K562 (cell line): ENCODE data around the gene DTNBP1. TPM values are rescaled to one million over a fixed set of nuclear protein-coding genes. Genes with fewer than 3 reads are reported as not detected.

ENCODE experiments used
- ATAC-seq: fragments of 200-7000 bp; cut with Tn5 transposase; 3 replicates; pipeline ENCODE4 v1.9.1; 2020; ENCODE audit warnings: moderate library complexity
- BruUV-seq: library from RNA; stranded (reverse); fragments of 400-500 nt; replicated peaks from 2 replicates; lab custom pipeline; 2021; lab: Mats Ljungman, UMichigan
- CTCF ChIA-PET: fragments of 300-600 bp; formaldehyde crosslinking; extraction: SDS; loops from one replicate; lab custom pipeline; 2021; ENCODE audit warnings: low intra/inter-chr PET ratio; lab: Yijun Ruan, JAX
- POLR2A ChIA-PET: fragments of 300-600, 350-650 bp; sonication (Branson Sonifier 250); formaldehyde crosslinking; extraction: SDS; loops from one replicate; lab custom pipeline; 2021; ENCODE audit warnings: antibody characterized with exemption, inconsistent platforms; lab: Yijun Ruan, JAX
- DNase-seq, 4 experiments: peaks; one replicate each; pipeline versions ENCODE4 v3.0.0 to v3.0.0-alpha.2; 2011 to 2018; ENCODE audit warnings: low spot score in 3 of 4, mixed read lengths in 3 of 4; ENCODE audit errors: extremely low read depth in 1 of 4
- FAIRE-seq: peaks from 2 replicates; lab custom pipeline; 2011; peaks lifted over from hg19 to GRCh38; lab: Jason Lieb, UNC
- H2AFZ ChIP-seq: 2 replicates; pipeline ENCODE4 v1.6.0; 2011; ENCODE audit warnings: low read depth, low read length, control low read depth, inconsistent platforms
- H3K27ac ChIP-seq: fragments of 200-600 bp; 3 replicates; pipeline ENCODE4 v1.8.0; 2011; ENCODE audit warnings: low read depth, mild to moderate bottlenecking, control low read depth, inconsistent platforms, low read length, moderate library complexity, mixed read lengths; ENCODE audit errors: extremely low read depth
- H3K27me3 ChIP-seq, 2 experiments: fragments of 300-600 bp in 1 of 2; 2 replicates in 1 of 2; 3 replicates in 1 of 2; pipeline versions ENCODE4 v1.6.0 to v1.8.0; 2011; ENCODE audit warnings: inconsistent platforms in 2 of 2, low read length in 2 of 2, mild to moderate bottlenecking in 1 of 2, mixed read lengths in 1 of 2, moderate library complexity in 1 of 2; ENCODE audit not compliant: control insufficient read depth in 2 of 2, insufficient read depth in 2 of 2
- H3K36me3 ChIP-seq: fragments of 300-600 bp; 3 replicates; pipeline ENCODE4 v1.8.0; 2011; ENCODE audit warnings: mild to moderate bottlenecking, low read length, inconsistent platforms; ENCODE audit not compliant: control insufficient read depth, insufficient read depth
- H3K4me1 ChIP-seq, 2 experiments: fragments of 200-600 bp in 1 of 2; replicated peaks in 1 of 2; 2 replicates in 1 of 2; 3 replicates in 1 of 2; pipeline versions ENCODE4 v1.5.1 to v1.8.0; 2011; ENCODE audit warnings: inconsistent platforms in 2 of 2, low read length in 2 of 2, mild to moderate bottlenecking in 1 of 2, mixed read lengths in 1 of 2, moderate library complexity in 1 of 2; ENCODE audit not compliant: control insufficient read depth in 2 of 2, insufficient read depth in 2 of 2
- H3K4me2 ChIP-seq: 2 replicates; pipeline ENCODE4 v1.6.1; 2011; ENCODE audit warnings: low read length, control low read depth, inconsistent platforms, mixed read lengths; ENCODE audit not compliant: insufficient read depth
- H3K4me3 ChIP-seq: fragments of 200-600 bp; sonication (generic), shearing (Covaris generic); 2 replicates; pipeline ENCODE4 v1.5.1; 2016; ENCODE audit warnings: control low read depth, inconsistent platforms
- H3K79me2 ChIP-seq: fragments of 200-600 bp; 3 replicates; pipeline ENCODE4 v1.8.0; 2011; ENCODE audit warnings: low read length, inconsistent platforms; ENCODE audit not compliant: control insufficient read depth, insufficient read depth
- H3K9ac ChIP-seq, 2 experiments: 2 replicates each; pipeline versions ENCODE4 v1.6.0 to v1.6.1; 2011; ENCODE audit warnings: low read depth in 2 of 2, low read length in 2 of 2, control low read depth in 1 of 2, inconsistent platforms in 1 of 2, mild to moderate bottlenecking in 1 of 2, mixed read lengths in 1 of 2; ENCODE audit not compliant: insufficient read depth in 1 of 2
- H3K9me1 ChIP-seq: one replicate; pipeline ENCODE4 v1.6.0; 2011; ENCODE audit warnings: inconsistent platforms, mild to moderate bottlenecking, low read length, moderate library complexity; ENCODE audit not compliant: control insufficient read depth, insufficient read depth
- H3K9me3 ChIP-seq: replicated peaks from 2 replicates; pipeline ENCODE4 v1.5.1; 2011; ENCODE audit warnings: low read depth, low read length, inconsistent platforms; ENCODE audit not compliant: control insufficient read depth, insufficient read depth
- H4K20me1 ChIP-seq: replicated peaks from 2 replicates; pipeline ENCODE4 v1.6.1; 2011; ENCODE audit warnings: low read length, inconsistent platforms, mixed read lengths; ENCODE audit not compliant: control insufficient read depth, insufficient read depth
- SMAD1 ChIP-seq: fragments of 150-350 bp; IDR thresholded peaks from 2 replicates; pipeline ENCODE4 v1.6.1; 2014; ENCODE audit warnings: low read length, low read depth; ENCODE audit not compliant: partially characterized antibody
- SMARCA5 ChIP-seq: fragments of 450-650 bp; IDR thresholded peaks from 2 replicates; pipeline ENCODE4 v1.6.1; 2016
- WGBS: fragments of 100-300 bp; shearing (Covaris generic); methylation state at CpG from one replicate; pipeline ENCODE4 v1.1.6; 2016; ENCODE audit warnings: low coverage, mixed read lengths; ENCODE audit not compliant: insufficient coverage; ENCODE audit errors: missing lambda C conversion rate; 5-methylcytosine and 5-hydroxymethylcytosine counted together
- in situ Hi-C: fragments of 300-500 bp; cut with MboI; formaldehyde crosslinking; loops from 4 replicates; pipeline ENCODE4 v1.15.0; 2018; ENCODE audit warnings: inconsistent platforms, mixed read lengths
- intact Hi-C: fragments of 100-400 bp; cut with micrococcal nuclease; formaldehyde crosslinking; loops from 2 replicates; pipeline ENCODE4 v1.14.2; 2022
- polyA plus RNA-seq, 8 experiments: library from polyadenylated mRNA; depleted of rRNA in 4 of 8; stranded (reverse) in 5 of 8; unstranded in 3 of 8; fragments of >200 nt; fragmentation: Nextera tagmentation in 2 of 8; fragmentation: Illumina TruSeq in 1 of 8; extraction: Ambion mirVana in 2 of 8; extraction: Trizol in 1 of 8; gene quantifications; 2 replicates each; pipeline versions ENCODE4 v1.2.1 to v1.2.3, GENCODE V29; 2011 to 2014; ENCODE audit warnings: inconsistent platforms in 1 of 8, missing spikeins in 1 of 8
- total RNA-seq, 7 experiments: library from RNA; depleted of rRNA in 6 of 7; stranded (reverse); fragments of >200 nt in 6 of 7; fragmentation: Illumina TruSeq in 2 of 7; extraction: Trizol in 2 of 7; gene quantifications; 2 replicates each; pipeline versions ENCODE4 v1.2.1 to v1.2.3, GENCODE V29; 2011 to 2021; ENCODE audit warnings: low replicate concordance in 1 of 7
- TF ChIP-seq, protein P1 (sequence below): fragments of 450-650 bp; IDR thresholded peaks from 2 replicates; pipeline ENCODE4 v1.6.1; 2018; ENCODE audit not compliant: partially characterized antibody

Gene DTNBP1
- total and polyA plus RNA-seq, 9 of the 15 experiments (the other 6 are each of a cell fraction or from before 2014, with no cell fraction given): 16.7 to 54.5 (median 21.4) TPM

DNA sequence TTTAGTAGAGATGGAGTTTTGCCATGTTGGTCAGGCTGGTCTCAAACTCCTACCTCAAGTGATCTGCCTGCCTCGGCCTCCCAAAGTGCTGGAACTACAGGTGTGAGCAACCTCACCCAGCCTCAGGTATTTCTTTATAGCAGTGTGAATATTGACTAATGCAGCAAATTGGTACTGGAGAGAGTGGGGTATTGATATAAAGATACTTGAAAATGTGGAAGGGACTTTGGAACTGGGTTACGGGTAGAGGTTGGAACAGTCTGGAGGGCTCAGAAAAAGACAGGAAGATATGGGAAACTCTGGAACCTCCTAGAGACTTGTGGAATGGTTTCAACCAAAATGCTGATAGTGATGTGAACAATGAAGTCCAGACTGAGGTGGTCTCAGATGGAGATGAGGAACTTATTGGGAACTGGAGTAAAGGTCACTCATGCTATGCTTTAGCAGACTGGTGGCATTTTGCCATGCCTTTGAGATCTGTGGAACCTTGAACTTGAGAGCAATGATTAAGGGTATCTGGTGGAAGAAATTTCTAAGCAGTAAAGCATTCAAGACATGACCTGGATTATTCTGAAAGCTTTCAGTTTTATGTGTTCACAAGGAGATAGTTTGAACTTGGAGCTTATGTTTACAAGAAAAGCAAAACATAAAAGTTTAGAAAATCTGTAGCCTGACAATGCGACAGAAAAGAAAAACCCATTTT is 127.2 kb downstream of the DTNBP1 start:
- H3K9me3 ChIP-seq: no peaks in the 10 kb centered on the region
- no peaks in the 10 kb centered on the region for H4K20me1 ChIP-seq
- H3K9me1 ChIP-seq: no peaks in the 10 kb centered on the region
- intact Hi-C loops (no loop called here), in situ Hi-C loops (no loop called here)
- peaks cover 16% of the 10 kb centered on the region; the same call in 2 of the 3 replicates for H3K36me3 ChIP-seq
- H2AFZ ChIP-seq: no peak overlapping the region
- POLR2A ChIA-PET: interaction anchor here (0.6 to 2.4 kb wide), 6 partner anchors 9 to 187 kb away, joined by 3 to 12 read pairs (median 5); no protein-coding TSS in a partner anchor
- no peak for ATAC-seq
- TF ChIP-seq, protein P1, sequence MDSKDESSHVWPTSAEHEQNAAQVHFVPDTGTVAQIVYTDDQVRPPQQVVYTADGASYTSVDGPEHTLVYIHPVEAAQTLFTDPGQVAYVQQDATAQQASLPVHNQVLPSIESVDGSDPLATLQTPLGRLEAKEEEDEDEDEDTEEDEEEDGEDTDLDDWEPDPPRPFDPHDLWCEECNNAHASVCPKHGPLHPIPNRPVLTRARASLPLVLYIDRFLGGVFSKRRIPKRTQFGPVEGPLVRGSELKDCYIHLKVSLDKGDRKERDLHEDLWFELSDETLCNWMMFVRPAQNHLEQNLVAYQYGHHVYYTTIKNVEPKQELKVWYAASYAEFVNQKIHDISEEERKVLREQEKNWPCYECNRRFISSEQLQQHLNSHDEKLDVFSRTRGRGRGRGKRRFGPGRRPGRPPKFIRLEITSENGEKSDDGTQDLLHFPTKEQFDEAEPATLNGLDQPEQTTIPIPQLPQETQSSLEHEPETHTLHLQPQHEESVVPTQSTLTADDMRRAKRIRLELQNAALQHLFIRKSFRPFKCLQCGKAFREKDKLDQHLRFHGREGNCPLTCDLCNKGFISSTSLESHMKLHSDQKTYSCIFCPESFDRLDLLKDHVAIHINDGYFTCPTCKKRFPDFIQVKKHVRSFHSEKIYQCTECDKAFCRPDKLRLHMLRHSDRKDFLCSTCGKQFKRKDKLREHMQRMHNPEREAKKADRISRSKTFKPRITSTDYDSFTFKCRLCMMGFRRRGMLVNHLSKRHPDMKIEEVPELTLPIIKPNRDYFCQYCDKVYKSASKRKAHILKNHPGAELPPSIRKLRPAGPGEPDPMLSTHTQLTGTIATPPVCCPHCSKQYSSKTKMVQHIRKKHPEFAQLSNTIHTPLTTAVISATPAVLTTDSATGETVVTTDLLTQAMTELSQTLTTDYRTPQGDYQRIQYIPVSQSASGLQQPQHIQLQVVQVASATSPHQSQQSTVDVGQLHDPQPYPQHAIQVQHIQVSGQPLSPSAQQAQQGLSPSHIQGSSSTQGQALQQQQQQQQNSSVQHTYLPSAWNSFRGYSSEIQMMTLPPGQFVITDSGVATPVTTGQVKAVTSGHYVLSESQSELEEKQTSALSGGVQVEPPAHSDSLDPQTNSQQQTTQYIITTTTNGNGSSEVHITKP: peak; percentile 60
- TF ChIP-seq SMARCA5 (no peak), SMAD1 (no peak)
- TF ChIP-seq, all 486 proteins: peak for 1
- H3K4me1 ChIP-seq: peaks cover 0 to 2% of the 10 kb centered on the region in 2 experiments; a peak in 2 of 5 replicates
- no peak overlapping the region for H3K27ac ChIP-seq
- CTCF ChIA-PET: no interaction called here
- no TSS peak for BruUV-seq
- no peak overlapping the region for H3K4me3 ChIP-seq
- H3K4me2 ChIP-seq: no peak overlapping the region
- FAIRE-seq (no peak), DNase-seq (no peak)
- no peaks in the 10 kb centered on the region for H3K27me3 ChIP-seq
- H3K9ac ChIP-seq: no peak overlapping the region
- 97% methylated on average over 3 of the region's 3 CpGs for WGBS
- no peaks in the 10 kb centered on the region for H3K79me2 ChIP-seq
